ENCODE measurements around the gene TNFRSF1A. TPM values are rescaled to one million over a fixed set of nuclear protein-coding genes. Genes with fewer than 3 reads are reported as not detected.

TNFRSF1A gene
- total RNA-seq, 1 experiment from 2014 or later = 95.1 TPM

DNA sequence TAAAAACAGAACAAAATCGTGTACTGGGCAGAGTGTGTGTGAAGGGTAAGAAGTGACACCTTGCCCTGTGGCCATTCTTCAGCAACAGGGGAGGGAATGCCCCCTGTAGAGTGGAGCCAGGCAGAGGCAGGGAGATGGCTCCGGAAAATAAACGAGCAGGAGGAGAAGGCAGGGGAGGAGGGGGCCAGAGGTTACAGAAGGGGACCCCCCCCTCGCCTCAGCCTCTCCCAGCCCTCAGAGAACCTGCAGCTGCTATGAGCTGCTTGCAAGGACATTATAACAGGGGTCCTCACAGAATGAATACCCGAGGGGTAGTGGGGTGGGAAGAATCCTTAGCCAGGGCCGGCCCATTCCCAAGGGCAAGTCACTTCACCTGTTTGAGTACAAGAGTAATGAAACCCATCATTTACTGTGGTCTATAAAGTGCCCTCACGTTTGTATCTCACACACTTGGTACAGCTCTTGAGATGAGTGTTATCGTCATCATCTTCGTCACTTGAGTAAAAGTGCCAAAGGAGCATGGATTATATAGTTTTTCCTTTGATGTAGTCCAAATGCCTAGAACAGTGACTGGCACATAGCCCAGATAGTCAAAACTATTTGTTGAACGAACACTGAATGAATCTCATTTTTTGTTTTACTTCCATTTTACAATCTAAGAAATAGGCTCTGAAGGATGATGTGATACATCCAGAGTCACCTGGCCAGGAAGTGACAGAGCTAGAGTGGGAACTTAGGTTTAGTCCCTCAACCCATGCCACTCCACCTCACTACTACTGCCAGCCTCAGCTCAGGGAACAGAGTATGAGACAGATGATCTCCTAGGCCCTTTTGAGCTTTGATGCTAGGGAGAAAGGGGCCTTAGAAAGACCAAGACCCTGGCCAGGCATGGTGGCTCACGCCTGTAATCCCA lies 19.0 kb upstream of the TNFRSF1A start:
- H2AFZ ChIP-seq (ENCODE audit: low read length) = no peak overlapping the region
- peaks cover 40% of the 10 kb centered on the region for H3K4me1 ChIP-seq (ENCODE audit: insufficient read depth, low read length)
- H3K9ac ChIP-seq (ENCODE audit: low read length) = peak overlapping the region; percentile 33; the same call in 1 of the 2 replicates
- no peak overlapping the region for H3K4me3 ChIP-seq (ENCODE audit: low read length)
- peak overlapping the region; percentile 93 for H3K27ac ChIP-seq (ENCODE audit: low read length)
- POLR2A ChIA-PET (ENCODE audit: unreplicated experiment) = interaction anchor here (0.5 kb wide), 1 partner anchor 24 kb away, joined by 8 read pairs; no protein-coding TSS in a partner anchor
- H4K20me1 ChIP-seq (ENCODE audit: low read length) = no peaks in the 10 kb centered on the region
- DNase-seq = peak; percentile 37
- peaks cover 5% of the 10 kb centered on the region; the same call in 1 of the 2 replicates for H3K79me2 ChIP-seq (ENCODE audit: low read length)
- no TSS peak for BruUV-seq (replicated peaks)
- CTCF ChIA-PET = no interaction called here
- intact Hi-C loops (cut with micrococcal nuclease) = no loop called here
- ATAC-seq = peak; percentile 14; the same call in 1 of the 2 replicates
- peak overlapping the region; percentile 77 for H3K4me2 ChIP-seq (ENCODE audit: low read length)
- no peaks in the 10 kb centered on the region for H3K9me3 ChIP-seq (ENCODE audit: low read length)
- H3K9me2 ChIP-seq (replicated peaks; ENCODE audit: low read length) = no peaks in the 10 kb centered on the region
- no peaks in the 10 kb centered on the region for H3K36me3 ChIP-seq (ENCODE audit: low read depth, low read length)
- TF ChIP-seq EZH2 (IDR thresholded peaks at IDR 0.05; ENCODE audit: low read length, unreplicated experiment) (no peak), EZH2phosphoT487 (IDR thresholded peaks at IDR 0.05; ENCODE audit: borderline replicate concordance, low read length) (no peak)
- TF ChIP-seq, protein P1, sequence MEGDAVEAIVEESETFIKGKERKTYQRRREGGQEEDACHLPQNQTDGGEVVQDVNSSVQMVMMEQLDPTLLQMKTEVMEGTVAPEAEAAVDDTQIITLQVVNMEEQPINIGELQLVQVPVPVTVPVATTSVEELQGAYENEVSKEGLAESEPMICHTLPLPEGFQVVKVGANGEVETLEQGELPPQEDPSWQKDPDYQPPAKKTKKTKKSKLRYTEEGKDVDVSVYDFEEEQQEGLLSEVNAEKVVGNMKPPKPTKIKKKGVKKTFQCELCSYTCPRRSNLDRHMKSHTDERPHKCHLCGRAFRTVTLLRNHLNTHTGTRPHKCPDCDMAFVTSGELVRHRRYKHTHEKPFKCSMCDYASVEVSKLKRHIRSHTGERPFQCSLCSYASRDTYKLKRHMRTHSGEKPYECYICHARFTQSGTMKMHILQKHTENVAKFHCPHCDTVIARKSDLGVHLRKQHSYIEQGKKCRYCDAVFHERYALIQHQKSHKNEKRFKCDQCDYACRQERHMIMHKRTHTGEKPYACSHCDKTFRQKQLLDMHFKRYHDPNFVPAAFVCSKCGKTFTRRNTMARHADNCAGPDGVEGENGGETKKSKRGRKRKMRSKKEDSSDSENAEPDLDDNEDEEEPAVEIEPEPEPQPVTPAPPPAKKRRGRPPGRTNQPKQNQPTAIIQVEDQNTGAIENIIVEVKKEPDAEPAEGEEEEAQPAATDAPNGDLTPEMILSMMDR (conservative IDR thresholded peaks at IDR 0.05; ENCODE audit: low read depth, low read length) = no peak
- H3K27me3 ChIP-seq (ENCODE audit: low read length) = no peaks in the 10 kb centered on the region
- peaks cover 6% of the 10 kb centered on the region for H3F3A ChIP-seq (ENCODE audit: low read length, unreplicated experiment)

DNA sequence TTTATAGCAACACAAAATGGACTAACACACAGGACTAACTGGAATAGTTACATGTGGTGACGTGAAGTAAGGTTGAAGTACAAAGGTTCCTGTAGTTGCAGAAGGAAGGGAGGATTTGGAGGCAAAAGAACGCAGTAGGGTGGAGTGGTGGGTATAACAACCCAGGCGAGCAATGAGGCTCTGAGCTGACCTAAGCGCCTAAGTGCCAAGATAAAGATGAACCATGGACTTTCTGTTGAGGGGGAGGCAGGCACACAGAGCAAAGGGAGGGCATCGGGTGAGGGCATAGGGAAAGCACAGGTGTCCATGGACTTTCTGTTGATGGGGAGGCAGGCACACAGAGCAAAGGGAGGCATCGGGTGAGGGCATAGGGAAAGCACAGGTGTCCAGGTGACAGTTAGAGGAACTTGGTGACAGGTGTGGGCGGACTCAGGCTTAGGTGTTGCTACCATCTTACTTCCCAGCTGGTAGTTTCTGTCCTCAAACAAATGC lies 18.2 kb upstream of the TNFRSF1A start:
- no peaks in the 10 kb centered on the region for H3K9me2 ChIP-seq (replicated peaks; ENCODE audit: low read length)
- no peak overlapping the region for H3K4me3 ChIP-seq (ENCODE audit: low read length)
- H3K4me1 ChIP-seq (ENCODE audit: insufficient read depth, low read length) = peaks cover 40% of the 10 kb centered on the region
- H3F3A ChIP-seq (ENCODE audit: low read length, unreplicated experiment) = peaks cover 6% of the 10 kb centered on the region
- ATAC-seq (no peak), DNase-seq (no peak)
- ChIA-PET POLR2A (ENCODE audit: unreplicated experiment) (no interaction called here), CTCF (no interaction called here)
- H3K27me3 ChIP-seq (ENCODE audit: low read length) = no peaks in the 10 kb centered on the region
- intact Hi-C loops (cut with micrococcal nuclease) = no loop called here
- H3K9me3 ChIP-seq (ENCODE audit: low read length) = no peaks in the 10 kb centered on the region
- no peak overlapping the region for H2AFZ ChIP-seq (ENCODE audit: low read length)
- no TSS peak for BruUV-seq (replicated peaks)
- peaks cover 5% of the 10 kb centered on the region; the same call in 1 of the 2 replicates for H3K79me2 ChIP-seq (ENCODE audit: low read length)
- H3K4me2 ChIP-seq (ENCODE audit: low read length) = no peak overlapping the region
- no peaks in the 10 kb centered on the region for H3K36me3 ChIP-seq (ENCODE audit: low read depth, low read length)
- TF ChIP-seq, protein P1 (conservative IDR thresholded peaks at IDR 0.05; ENCODE audit: low read depth, low read length) = no peak
- TF ChIP-seq EZH2 (IDR thresholded peaks at IDR 0.05; ENCODE audit: low read length, unreplicated experiment) (no peak), EZH2phosphoT487 (IDR thresholded peaks at IDR 0.05; ENCODE audit: borderline replicate concordance, low read length) (no peak)
- no peaks in the 10 kb centered on the region for H4K20me1 ChIP-seq (ENCODE audit: low read length)
- H3K9ac ChIP-seq (ENCODE audit: low read length) = no peak overlapping the region
- no peak overlapping the region for H3K27ac ChIP-seq (ENCODE audit: low read length)

DNA sequence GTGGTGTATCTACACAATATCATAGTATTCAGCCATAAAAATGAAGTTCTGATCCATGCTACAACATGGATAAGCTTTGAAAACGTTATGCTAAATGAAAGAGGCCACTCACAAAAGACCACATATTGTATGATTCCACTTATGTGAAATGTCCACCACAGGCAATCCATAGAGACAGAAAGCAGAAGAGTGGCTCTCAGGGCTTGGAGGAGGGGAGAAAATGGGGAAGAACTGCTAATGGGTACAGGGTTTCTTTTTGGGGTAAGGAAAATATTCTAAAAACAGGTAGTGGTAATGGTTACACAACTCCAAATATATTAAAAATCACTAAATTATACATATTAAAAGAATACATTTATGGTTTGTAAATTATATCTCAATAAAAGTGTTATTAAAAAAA lies 17.0 kb upstream of the TNFRSF1A start:
- Histone ChIP-seq H3K9me3 (ENCODE audit: low read length) (no peaks in the 10 kb centered on the region), H3K4me1 (ENCODE audit: insufficient read depth, low read length) (peaks cover 32% of the 10 kb centered on the region), H4K20me1 (ENCODE audit: low read length) (no peaks in the 10 kb centered on the region), H3F3A (ENCODE audit: low read length, unreplicated experiment) (peaks cover 6% of the 10 kb centered on the region), H3K9ac (ENCODE audit: low read length) (no peak overlapping the region), H2AFZ (ENCODE audit: low read length) (no peak overlapping the region), H3K4me3 (ENCODE audit: low read length) (no peak overlapping the region), H3K27me3 (ENCODE audit: low read length) (no peaks in the 10 kb centered on the region), H3K9me2 (replicated peaks; ENCODE audit: low read length) (no peaks in the 10 kb centered on the region), H3K36me3 (ENCODE audit: low read depth, low read length) (no peaks in the 10 kb centered on the region), H3K27ac (ENCODE audit: low read length) (no peak overlapping the region), H3K4me2 (ENCODE audit: low read length) (no peak overlapping the region), H3K79me2 (ENCODE audit: low read length) (peaks cover 5% of the 10 kb centered on the region; the same call in 1 of the 2 replicates)
- TF ChIP-seq, protein P1 (conservative IDR thresholded peaks at IDR 0.05; ENCODE audit: low read depth, low read length) = no peak
- TF ChIP-seq EZH2phosphoT487 (IDR thresholded peaks at IDR 0.05; ENCODE audit: borderline replicate concordance, low read length) (no peak), EZH2 (IDR thresholded peaks at IDR 0.05; ENCODE audit: low read length, unreplicated experiment) (no peak)
- ChIA-PET POLR2A (ENCODE audit: unreplicated experiment) (no interaction called here), CTCF (no interaction called here)
- no peak for DNase-seq
- no peak for ATAC-seq
- BruUV-seq (replicated peaks) = no TSS peak
- intact Hi-C loops (cut with micrococcal nuclease) = no loop called here
